ENCODE measurements around the gene FBXO8.

FBXO8 gene

GRCh38 chr4:174211622-174212044, 71.8 kb downstream of the FBXO8 start:
- in situ Hi-C loops (cut with HindIII; ENCODE audit: low sequenced_read_pairs) = no loop called here

- in situ Hi-C loops (cut with HindIII; ENCODE audit: low sequenced_read_pairs) = no loop called here
These were observed 72.4 kb downstream of the FBXO8 start for GRCh38 chr4:174210952-174211490.

GRCh38 chr4:174210354-174210753, 73.1 kb downstream of the FBXO8 start:
- in situ Hi-C loops (cut with HindIII; ENCODE audit: low sequenced_read_pairs) = no loop called here

GRCh38 chr4:174209341-174209740, 74.1 kb downstream of the FBXO8 start:
- in situ Hi-C loops (cut with HindIII; ENCODE audit: low sequenced_read_pairs) = no loop called here

- in situ Hi-C loops (cut with HindIII; ENCODE audit: low sequenced_read_pairs) = no loop called here
These were observed 76.1 kb downstream of the FBXO8 start for GRCh38 chr4:174207367-174207766.

- in situ Hi-C loops (cut with HindIII; ENCODE audit: low sequenced_read_pairs) = no loop called here
These were observed 79.2 kb downstream of the FBXO8 start for GRCh38 chr4:174204164-174204831.

GRCh38 chr4:174201871-174202270, 81.6 kb downstream of the FBXO8 start:
- in situ Hi-C loops (cut with HindIII; ENCODE audit: low sequenced_read_pairs) = no loop called here

- in situ Hi-C loops (cut with HindIII; ENCODE audit: low sequenced_read_pairs) = no loop called here
These were observed 83.7 kb downstream of the FBXO8 start for GRCh38 chr4:174199735-174200134.

GRCh38 chr4:174198828-174199227, 84.6 kb downstream of the FBXO8 start:
- in situ Hi-C loops (cut with HindIII; ENCODE audit: low sequenced_read_pairs) = no loop called here

GRCh38 chr4:174198396-174198795, 85.1 kb downstream of the FBXO8 start:
- in situ Hi-C loops (cut with HindIII; ENCODE audit: low sequenced_read_pairs) = no loop called here

- in situ Hi-C loops (cut with HindIII; ENCODE audit: low sequenced_read_pairs) = no loop called here
These were observed 89.8 kb downstream of the FBXO8 start for GRCh38 chr4:174193438-174194374.

GRCh38 chr4:174192943-174193342, 90.5 kb downstream of the FBXO8 start:
- in situ Hi-C loops (cut with HindIII; ENCODE audit: low sequenced_read_pairs) = no loop called here

- in situ Hi-C loops (cut with HindIII; ENCODE audit: low sequenced_read_pairs) = no loop called here
These were observed 92.5 kb downstream of the FBXO8 start for GRCh38 chr4:174190832-174191500.

GRCh38 chr4:174189392-174190015, 94.0 kb downstream of the FBXO8 start:
- in situ Hi-C loops (cut with HindIII; ENCODE audit: low sequenced_read_pairs) = no loop called here
